Activated T-cell treated with anti-CD3 and anti-CD28 coated beads for 1 hour (primary cell): ENCODE data around the gene BORCS5.
"Not testable (repeated sequence)": the region's sequence is repeated elsewhere in the genome, so short reads cannot be mapped to it uniquely, and the experiment has no call there.

Source experiments
- DNase-seq: peaks from one replicate; pipeline ENCODE4 v3.0.0-alpha.2; 2020; ENCODE audit warnings: low read depth

BORCS5 gene

GRCh38 chr12:12396694-12397093, 39.8 kb downstream of the BORCS5 start:
- no peak for DNase-seq

GRCh38 chr12:12397184-12397583, 40.3 kb downstream of the BORCS5 start:
- no peak for DNase-seq

GRCh38 chr12:12398026-12398859, 41.4 kb downstream of the BORCS5 start:
- DNase-seq, result no peak

- DNase-seq, result no peak
Observed at GRCh38 chr12:12399161-12399560, 42.3 kb downstream of the BORCS5 start.

- no peak for DNase-seq
Observed at GRCh38 chr12:12399776-12400305, 43.0 kb downstream of the BORCS5 start.

GRCh38 chr12:12400793-12401192, 43.9 kb downstream of the BORCS5 start:
- no peak for DNase-seq

GRCh38 chr12:12403264-12404248, 46.7 kb downstream of the BORCS5 start:
- no peak for DNase-seq

GRCh38 chr12:12404297-12404696, 47.4 kb downstream of the BORCS5 start:
- no peak for DNase-seq

GRCh38 chr12:12405882-12406281, 49.0 kb downstream of the BORCS5 start:
- DNase-seq, result no peak

GRCh38 chr12:12406762-12407161, 49.9 kb downstream of the BORCS5 start:
- no peak for DNase-seq

GRCh38 chr12:12408265-12408690, 51.4 kb downstream of the BORCS5 start:
- no peak for DNase-seq

GRCh38 chr12:12409337-12409736, 52.5 kb downstream of the BORCS5 start:
- DNase-seq, result not testable (repeated sequence)

GRCh38 chr12:12415886-12416285, 59.0 kb downstream of the BORCS5 start:
- no peak for DNase-seq

GRCh38 chr12:12419165-12419564, 62.3 kb downstream of the BORCS5 start:
- not testable (repeated sequence) for DNase-seq

- no peak for DNase-seq
Observed at GRCh38 chr12:12423367-12423766, 66.5 kb downstream of the BORCS5 start.

- no peak for DNase-seq
Observed at GRCh38 chr12:12425001-12425400, 68.1 kb downstream of the BORCS5 start.

GRCh38 chr12:12425616-12426015, 68.7 kb downstream of the BORCS5 start:
- DNase-seq, result no peak

- no peak for DNase-seq
Observed at GRCh38 chr12:12427568-12427967, 70.7 kb downstream of the BORCS5 start.

- no peak for DNase-seq
Observed at GRCh38 chr12:12428047-12428446, 71.2 kb downstream of the BORCS5 start.

- DNase-seq, result no peak
Observed at GRCh38 chr12:12428961-12429657, 72.2 kb downstream of the BORCS5 start.

- DNase-seq, result no peak
Observed at GRCh38 chr12:12432364-12432763, 75.5 kb downstream of the BORCS5 start.

- DNase-seq, result no peak
Observed at GRCh38 chr12:12433203-12433731, 76.4 kb downstream of the BORCS5 start.
